GM18951 (cell line): ENCODE results near the gene CACNB2.

Source experiments
- POLR2A ChIP-seq: IDR thresholded peaks from 4 replicates; pipeline ENCODE4 v1.6.1; 2011; ENCODE audit warnings: mild to moderate bottlenecking; ENCODE audit not compliant: insufficient read length, insufficient read depth; ENCODE audit errors: extremely low read depth
- in situ Hi-C: fragments of 300-500 bp; cut with MboI; formaldehyde crosslinking; loops from one replicate; pipeline ENCODE4 v1.12.0; 2022; ENCODE audit warnings: low sequenced_read_pairs, mixed read lengths, inconsistent platforms; ENCODE audit not compliant: unreplicated experiment

Gene CACNB2

GRCh38 chr10:18334116-18334867, 194.1 kb downstream of the CACNB2 start:
- in situ Hi-C loops: no loop called here
- TF ChIP-seq POLR2A: no peak

GRCh38 chr10:18340496-18341051, 200.3 kb downstream of the CACNB2 start:
- in situ Hi-C loops: no loop called here
- no peak for TF ChIP-seq POLR2A

GRCh38 chr10:18341055-18341454, 200.8 kb downstream of the CACNB2 start:
- TF ChIP-seq POLR2A: no peak
- in situ Hi-C loops: no loop called here

GRCh38 chr10:18343573-18343972, 203.3 kb downstream of the CACNB2 start:
- TF ChIP-seq POLR2A: no peak
- in situ Hi-C loops: no loop called here

- in situ Hi-C loops: no loop called here
- TF ChIP-seq POLR2A: no peak
Measured at GRCh38 chr10:18345308-18345707, 205.1 kb downstream of the CACNB2 start.

GRCh38 chr10:18350340-18350739, 210.1 kb downstream of the CACNB2 start:
- TF ChIP-seq POLR2A: no peak
- in situ Hi-C loops: no loop called here

GRCh38 chr10:18351421-18351820, 211.2 kb downstream of the CACNB2 start:
- no peak for TF ChIP-seq POLR2A

GRCh38 chr10:18352175-18352574, 212.0 kb downstream of the CACNB2 start:
- no peak for TF ChIP-seq POLR2A
- in situ Hi-C loops: no loop called here

More at GRCh38 chr10:18351421-18351820, 211.2 kb downstream of the CACNB2 start:
- in situ Hi-C loops: no loop called here

- in situ Hi-C loops: no loop called here
- TF ChIP-seq POLR2A: no peak
Measured at GRCh38 chr10:18359812-18360211, 219.6 kb downstream of the CACNB2 start.

- in situ Hi-C loops: no loop called here
Measured at GRCh38 chr10:18362892-18363291, 222.7 kb downstream of the CACNB2 start.

GRCh38 chr10:18364987-18365775, 225.0 kb downstream of the CACNB2 start:
- TF ChIP-seq POLR2A: no peak
- in situ Hi-C loops: no loop called here

More at GRCh38 chr10:18362892-18363291, 222.7 kb downstream of the CACNB2 start:
- TF ChIP-seq POLR2A: no peak

GRCh38 chr10:18367840-18368239, 227.6 kb downstream of the CACNB2 start:
- no peak for TF ChIP-seq POLR2A
- in situ Hi-C loops: no loop called here

GRCh38 chr10:18368273-18368672, 228.0 kb downstream of the CACNB2 start:
- no peak for TF ChIP-seq POLR2A
- in situ Hi-C loops: no loop called here
